GM21825 (cell line): ENCODE measurements around the gene MRPS6.

ENCODE experiments used
- ATAC-seq: cut with Tn5 transposase; IDR thresholded peaks from one replicate; pipeline ENCODE4 v1.9.1; 2021; ENCODE audit warnings: mild to moderate bottlenecking, moderate library complexity; ENCODE audit not compliant: unreplicated experiment

MRPS6 gene

DNA sequence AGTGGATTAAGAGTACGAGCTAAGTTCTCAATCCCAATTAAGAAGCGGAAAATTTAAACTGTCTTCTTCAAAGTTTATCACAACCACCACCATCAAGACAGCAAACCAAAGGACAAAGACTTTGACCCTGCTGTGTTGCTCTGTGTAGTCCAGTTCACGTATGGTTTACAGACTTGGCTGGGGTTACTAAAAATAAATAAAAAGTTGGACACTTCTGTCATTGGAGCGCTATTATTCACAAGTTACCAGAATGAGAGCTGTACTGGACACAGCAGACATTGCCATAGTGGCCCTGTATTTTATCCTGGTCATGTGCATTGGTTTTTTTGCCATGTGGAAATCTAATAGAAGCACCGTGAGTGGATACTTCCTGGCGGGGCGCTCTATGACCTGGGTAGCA lies 21.6 kb downstream of the MRPS6 start:
- ATAC-seq, result no peak

DNA sequence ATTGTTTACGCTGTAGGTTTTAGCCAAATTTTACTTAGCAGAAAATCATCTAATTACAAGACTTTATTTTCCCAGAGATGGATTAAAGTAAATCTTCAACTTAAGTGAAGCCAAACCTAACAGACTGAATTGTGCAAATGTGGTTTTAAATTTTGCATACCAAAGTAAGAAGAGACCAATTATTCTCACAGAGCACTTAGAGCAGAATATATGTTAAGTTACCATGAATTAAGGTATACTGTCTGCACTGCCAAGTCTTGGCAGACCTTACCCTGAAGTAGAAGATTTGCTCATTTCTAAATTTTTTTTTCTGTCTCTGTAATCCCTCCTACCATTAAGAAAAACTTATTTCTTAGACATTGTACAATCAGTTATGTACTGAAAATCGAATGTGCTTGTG lies 24.1 kb downstream of the MRPS6 start:
- ATAC-seq, result no peak

DNA sequence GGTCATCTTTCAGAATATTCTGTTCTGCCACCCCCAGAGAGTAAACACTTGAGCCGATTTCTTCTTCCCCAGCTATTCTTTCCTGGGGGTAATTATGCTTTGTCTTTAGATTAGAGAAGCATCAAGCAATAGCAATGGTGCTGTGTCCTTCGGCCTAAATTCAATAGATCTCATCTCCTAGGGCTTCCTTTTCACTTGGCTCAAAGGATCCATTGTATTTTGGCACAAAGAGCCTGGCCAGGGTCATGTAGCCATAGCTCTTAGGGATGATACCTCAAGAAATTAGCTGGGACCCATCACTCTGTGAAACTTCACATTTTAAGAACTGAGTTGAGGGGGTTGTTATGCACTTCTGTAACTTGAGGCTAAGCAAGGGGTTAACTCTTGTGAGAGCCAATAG lies 27.0 kb downstream of the MRPS6 start:
- ATAC-seq, result no peak

DNA sequence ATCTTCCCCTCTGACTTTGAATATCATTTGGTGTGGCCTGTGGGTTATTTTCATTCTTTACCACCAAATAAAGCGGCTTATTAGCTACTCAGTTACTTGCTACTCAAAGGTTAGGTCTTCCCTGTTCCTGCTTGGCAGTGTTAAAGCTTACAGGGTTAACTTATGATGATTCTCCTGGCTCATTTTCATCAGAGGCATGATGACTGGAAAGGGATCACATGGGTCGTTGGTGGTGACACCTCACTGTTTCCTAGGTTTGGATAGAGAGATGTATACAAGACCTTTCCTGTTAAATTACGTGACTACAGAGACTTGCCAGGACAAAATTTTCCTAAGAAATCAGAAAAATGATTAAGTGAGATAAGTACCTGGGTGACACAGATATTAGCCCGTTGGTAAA lies 27.4 kb downstream of the MRPS6 start:
- ATAC-seq, result no peak

DNA sequence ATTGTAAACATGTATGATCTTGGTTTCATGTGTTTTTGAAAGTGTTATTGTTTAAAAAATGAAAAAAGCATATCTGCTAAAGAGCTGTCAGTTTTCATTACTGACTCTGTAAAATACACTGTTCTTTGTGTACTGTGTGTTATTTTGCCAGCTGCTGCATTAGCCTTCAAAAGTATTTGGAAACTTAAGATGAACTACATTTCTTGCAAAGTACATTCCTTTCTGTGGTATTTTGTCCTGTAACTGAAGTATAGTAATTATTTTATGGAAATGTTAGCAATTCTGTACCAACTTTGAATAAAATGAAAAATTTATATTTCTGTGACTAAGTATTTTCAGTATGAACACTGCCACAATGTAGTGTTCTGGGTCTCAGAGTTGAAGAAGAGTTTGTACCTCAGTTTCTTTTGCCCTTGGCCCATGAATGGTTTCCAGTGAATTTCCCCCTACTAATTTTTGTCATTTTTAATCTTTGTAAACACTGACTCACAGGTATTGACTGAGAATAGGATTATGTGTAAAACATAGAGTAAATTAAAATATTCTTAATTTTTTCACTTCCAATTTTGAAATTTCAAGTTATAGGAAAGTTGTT lies 32.7 kb downstream of the MRPS6 start:
- no peak for ATAC-seq

DNA sequence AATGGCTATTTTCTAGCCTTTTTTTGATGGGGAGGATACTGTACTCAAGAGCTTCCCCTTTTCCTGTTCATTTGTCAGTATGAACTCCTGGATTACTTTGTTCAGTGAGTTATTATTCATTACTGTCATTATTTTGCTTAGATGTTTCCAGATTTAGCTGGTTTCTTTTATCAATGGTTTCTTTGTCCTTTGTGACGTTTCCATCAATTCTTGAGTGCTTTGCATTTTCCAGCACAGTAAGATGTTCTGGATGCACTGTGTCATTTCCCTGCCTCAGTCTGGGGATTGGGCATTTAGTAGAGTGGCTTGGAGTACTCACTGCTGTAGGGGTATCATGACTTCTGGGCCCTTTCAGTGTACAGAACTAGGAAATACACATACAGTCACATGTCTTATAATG lies 34.2 kb downstream of the MRPS6 start:
- no peak for ATAC-seq

DNA sequence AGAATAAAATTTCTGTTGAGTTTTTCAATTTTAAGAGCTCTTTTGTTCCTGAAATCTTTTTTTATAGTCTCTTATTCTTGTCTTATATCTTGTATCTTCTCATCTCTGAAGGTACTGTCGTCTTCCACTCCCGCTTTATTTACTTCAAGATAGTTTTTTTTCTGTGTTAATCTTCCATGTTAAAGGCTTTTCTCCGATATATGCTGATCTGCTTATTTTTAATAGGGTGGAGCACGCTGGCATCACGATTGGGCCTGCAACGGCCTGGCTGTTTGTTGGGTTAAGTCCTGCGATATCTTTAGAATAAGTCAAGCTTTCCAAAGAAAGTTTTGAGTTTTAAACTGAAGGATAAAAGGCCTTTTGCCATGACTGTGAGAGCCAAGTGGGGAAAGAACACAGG lies 35.7 kb downstream of the MRPS6 start:
- no peak for ATAC-seq

DNA sequence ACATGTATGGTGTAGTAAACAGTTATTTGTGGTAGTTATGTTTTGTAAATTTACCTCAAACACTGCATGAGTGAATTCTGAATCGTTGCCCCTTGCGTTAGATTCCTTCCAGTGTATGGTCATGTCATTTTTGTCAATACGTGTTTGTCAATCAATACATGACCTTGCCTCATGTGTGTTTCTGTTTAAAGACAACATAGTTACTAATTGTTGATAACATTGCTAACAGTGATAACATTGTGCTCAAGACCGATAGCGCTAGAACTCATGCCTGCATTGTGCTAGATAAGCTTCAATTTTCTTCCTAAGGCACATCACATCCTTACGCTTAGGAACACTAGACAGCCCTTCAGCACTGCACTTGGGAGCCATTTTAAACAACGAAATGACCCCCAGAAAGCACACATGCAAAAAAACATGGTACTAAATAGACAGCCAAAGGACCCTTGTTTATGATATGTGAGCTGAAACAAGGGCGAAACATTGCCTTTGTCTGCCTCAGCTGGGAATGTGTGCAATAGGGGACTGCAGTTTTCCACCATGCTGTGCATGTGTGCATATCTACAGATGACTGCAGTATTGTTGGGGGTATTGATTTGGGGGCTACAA lies 37.3 kb downstream of the MRPS6 start:
- no peak for ATAC-seq

DNA sequence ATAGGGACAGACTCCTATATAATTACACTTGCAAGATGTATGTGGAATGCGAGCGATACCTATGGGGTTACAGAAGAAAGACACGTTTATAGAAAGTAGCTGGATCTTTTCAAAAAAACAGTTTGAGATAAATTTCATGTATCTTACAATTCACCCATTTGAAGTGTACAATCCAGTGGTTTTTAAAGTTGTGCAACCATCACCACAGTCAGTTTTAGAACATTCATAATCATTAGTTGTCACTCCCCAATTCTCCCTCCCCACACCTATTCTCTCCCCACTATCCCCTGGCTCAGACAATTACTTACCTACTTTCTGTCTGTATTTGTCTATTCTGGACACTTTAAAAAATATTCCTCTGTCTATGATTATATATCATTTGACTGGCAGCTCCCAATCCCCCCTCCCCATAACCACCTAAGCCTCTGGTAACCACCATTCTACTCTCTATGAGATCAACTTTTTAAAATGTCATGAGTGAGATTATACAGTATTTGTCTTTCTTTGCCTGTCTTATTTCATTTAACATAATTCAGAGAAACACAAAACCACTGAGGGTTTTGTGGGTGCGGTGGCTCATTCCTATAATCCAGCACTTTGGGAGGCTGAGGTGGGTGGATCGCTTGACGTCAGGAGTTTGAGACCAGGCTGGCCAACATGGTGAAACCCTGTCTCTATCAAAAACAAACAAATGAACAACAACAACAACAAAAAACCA lies 39.1 kb downstream of the MRPS6 start:
- no peak for ATAC-seq

DNA sequence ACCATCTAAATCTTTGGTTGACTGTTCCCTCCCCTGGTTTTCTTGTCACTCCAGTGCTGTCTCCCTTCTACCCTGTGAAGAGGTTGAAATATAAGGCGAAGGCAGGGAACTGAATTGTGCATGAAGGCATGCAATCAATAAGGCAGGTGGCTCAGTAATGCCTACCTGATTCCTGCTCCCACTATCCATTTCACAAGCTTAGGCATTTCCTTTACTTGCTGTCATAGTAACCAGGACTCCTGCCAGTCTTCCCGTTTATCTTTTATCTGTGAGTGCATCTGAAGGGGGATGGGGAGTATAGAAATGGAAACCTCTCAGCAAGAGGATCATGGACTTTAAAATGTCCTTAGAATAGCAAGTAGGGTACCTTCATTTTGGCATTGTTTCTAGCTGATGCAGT lies 40.5 kb downstream of the MRPS6 start:
- no peak for ATAC-seq

DNA sequence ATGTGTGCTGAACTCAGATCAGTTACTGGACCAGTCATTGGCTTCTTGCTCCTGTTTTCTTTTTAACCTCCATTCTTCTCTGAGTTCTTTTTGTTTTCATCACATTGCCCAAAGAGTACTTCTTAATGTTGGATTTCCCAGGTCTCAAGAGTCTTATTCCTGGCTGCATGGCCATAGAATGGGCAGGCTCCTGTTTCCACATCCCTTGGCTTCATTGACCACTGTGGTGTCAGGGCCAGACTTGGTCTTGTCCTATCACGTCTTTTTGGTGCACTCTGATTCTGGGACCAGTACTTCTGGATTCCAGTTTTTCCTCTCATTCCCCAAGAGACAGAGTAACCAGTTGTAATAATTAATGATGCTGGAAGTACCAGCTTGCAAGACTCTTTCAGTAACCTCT lies 41.8 kb downstream of the MRPS6 start:
- ATAC-seq, result no peak

DNA sequence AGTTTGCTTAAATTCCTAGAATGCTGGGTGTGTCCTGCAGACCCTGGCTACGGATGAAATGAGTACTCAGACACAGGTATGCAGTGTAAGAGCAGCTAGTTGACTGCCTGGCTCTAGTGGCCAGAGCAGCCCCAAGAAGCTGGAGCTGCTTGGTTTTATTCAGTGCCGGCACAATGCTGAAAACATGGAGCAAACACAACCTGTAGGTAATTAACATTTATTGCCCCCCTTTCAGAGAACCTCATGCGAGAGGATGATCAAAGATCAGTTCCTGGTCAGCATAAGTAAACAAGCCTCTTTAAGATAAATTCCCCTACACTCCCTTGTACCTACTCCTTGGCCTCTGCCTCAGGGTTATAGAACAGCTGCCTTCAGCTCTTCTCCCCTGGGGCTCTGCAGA lies 43.2 kb downstream of the MRPS6 start:
- no peak for ATAC-seq

DNA sequence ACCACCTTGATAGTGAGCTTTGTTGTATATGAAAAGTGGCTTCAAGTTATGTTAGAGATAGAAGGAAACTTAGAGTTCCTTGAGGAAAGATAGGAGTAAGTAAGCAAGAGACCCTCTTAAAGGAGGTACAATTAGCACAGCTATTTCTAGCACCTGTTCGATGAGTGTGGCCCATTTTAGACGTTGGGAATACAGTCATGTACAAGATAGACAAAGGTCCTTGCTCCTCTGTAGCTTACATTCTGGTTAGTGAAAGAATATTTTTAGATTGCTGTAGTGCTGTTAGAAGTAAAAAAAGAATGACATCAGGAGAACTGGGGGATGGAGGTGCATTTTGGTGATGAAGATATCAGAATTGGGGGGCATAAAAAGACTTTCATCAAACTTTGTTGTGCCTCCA lies 47.5 kb downstream of the MRPS6 start:
- ATAC-seq, result no peak

DNA sequence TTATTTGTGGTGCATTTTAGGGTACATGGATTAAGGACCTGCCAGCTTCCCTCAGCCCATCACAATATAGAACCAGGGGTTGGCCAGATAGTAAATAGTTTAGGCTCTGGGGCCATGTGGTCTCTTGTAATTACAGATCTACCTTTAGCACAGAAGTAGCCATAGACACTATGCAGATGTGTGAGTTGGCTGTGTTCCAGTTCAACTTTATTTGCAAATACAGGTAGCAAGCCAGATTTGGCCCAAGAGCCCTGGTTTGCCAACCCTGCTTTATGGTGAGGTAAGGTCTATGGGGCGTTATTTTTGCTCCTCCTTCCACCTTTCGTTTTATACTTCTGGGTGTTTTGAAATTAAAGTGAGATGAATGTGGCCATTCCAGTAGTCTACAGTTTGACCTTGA lies 48.7 kb downstream of the MRPS6 start:
- ATAC-seq, result no peak

DNA sequence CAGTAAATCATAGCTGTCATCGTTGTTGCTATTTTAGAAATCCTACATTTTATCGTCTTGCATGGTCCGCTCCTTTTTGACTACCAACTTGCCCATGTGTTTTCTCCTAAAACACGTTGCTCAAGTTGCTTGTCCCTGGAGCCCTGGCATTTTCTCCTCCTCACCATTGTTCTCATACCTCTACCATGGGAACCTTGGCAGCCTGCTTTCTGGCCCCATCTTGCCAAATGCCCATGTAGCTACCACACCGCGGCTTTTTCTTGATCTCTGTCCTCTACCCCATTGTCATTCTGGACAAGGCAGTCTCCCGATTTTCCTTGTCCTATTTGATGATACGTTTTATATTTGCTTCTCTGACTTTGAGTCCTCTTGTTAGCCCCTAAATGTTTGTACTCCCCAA lies 50.2 kb downstream of the MRPS6 start:
- no peak for ATAC-seq

DNA sequence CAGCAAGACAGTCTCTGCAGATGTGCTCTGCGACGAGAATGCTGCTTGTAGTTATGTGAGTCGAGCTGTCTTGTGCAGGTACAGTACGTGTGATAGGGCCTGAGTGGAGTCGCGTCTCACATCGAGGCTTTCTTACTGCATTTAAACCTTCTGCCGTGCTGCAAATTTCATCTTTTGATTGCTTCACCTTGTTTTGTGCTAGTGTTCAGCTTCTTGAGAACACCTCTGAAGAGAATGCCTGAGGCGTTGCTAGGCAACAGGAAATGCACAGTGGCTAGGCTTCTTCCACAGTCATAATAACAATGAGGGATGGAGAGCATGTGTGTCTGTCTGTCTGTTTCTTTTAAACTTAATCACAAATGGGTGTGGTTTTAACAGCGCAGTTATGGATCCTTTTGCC lies 52.9 kb downstream of the MRPS6 start:
- no peak for ATAC-seq

DNA sequence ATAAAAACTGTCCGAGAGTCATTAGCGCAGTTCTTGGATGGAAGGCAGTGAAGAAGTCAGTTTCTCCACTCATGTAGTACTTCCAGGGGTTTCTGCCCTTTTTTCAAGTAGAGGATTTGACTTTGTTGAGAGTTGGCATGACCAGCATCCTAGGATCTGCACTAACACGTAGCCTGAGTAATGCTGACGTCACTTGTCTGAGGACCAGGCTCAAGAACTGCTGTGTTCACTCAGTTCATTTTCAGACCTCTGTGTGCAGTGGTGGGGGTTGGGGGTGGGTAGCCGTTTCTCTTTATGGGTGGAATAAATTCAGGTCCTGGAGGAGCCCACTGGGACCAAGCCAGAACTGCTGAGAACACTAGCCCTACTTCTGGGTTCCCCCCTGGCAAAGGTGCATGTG lies 53.3 kb downstream of the MRPS6 start:
- no peak for ATAC-seq

DNA sequence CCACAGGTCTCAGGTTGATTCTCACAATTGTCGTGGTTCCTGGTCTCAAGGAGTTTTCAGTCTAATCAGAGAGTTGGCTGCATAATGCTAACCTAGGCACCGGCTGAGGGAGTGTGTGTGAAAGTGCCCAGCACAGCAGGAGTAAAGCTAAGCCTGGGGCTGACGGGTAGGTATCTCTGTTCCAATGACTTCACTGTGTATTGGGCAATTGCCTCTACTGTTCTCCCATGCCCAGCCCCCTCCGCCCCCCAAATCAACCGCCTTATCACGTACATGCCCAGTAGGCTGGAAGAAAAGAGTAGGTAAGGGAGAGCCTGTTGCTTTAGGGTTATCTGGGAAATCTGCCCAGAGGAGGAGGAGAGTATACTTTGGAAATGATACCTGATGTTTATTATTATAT lies 54.7 kb downstream of the MRPS6 start:
- no peak for ATAC-seq

DNA sequence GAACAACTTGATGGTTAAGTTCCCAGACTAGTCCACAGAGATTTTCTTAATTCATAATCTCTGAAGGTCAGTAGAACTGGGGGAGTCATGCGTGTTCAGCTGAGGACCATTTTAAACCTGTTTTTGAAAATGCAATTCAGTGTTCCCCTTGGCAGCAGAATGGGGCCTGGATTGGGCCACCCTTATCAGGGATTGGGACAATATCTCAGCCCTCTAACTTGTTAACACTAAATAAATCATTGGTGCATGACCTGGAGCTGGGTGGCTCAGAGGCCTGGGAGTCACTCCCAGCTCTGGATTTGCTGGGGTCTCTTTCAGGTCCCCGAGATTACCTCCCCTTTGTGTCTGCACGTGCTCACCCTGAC lies 55.3 kb downstream of the MRPS6 start:
- ATAC-seq, result no peak

DNA sequence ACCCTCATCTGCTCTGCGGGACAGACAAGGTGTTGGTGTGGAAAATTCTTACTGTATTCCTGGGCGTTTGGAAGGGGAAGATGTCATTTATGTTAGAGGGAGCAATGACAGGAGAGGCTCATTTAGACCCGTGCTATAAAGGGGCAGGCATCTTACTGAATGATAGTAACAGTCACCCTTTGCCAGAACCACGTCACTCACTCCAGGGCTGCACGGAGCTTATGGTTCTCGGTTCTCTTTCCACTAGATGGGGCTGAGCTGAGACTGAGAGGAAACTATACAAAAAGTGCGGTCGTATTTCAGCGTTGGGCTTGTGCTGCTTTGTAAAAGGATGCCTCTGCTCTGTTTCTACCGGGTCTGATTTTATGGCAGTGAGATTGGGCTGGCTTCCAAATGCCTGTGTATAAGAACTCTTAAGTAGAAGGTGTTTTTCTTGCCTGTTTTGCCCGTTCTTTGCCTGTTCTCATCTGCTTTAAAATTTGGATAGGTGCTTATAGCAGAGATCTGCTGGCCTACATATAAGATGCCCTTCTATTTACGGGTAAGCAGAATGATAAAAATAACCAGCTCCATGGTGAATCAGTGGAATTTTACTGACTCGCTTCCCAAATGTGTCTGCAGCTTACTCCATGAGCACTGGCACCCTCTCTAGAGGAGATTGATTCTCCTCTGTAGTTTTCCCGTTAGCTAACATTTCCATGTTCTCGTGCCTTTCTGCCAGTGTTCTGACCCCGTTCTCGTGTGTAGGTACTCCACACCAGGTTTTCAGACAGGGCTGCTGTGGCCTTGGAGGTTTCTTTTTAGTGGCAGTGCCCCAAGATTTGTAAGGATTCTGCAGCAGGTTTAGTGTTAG lies 55.9 kb downstream of the MRPS6 start:
- ATAC-seq, result no peak

DNA sequence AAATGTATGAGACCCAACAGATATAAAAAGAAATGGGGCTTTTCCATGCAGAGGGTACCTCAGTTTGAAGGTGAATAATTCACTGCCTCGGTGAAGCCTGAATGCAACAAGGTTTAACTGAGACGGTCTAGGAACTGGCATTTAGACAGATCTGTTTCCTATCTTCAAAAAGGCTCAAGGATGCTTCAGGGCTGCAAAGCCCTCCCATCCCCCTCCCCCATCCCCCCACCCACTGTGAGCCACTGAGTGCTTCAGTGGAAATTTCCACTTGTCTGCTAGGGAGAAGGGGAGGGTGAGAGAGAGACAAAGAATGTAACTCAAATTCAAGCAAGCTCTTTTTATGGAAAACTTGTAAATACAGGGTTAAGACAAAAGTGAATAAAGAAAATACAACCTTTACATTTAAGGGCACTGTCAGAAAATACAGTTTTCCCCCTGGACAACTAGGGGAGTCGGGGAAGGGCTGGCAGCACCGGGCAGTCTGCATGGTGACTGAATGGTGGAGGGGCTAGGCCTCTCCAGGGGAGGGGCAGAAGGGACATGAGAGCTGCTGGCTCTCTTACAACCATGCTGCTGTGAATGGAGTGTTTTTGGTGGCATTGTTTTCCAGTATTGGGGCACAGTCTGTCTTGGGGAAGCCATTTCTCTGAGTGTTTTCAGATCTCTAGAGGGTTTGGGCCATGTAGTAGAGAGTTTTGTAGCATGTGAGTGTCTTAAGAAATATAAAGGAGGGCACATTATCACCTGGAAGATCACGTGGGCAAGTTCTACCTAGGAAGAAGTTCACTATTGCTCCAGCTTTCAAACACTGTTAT lies 56.7 kb downstream of the MRPS6 start:
- no peak for ATAC-seq
